Keratinocyte (primary cell): ENCODE data around the gene NAALADL2.

ENCODE experiments used
- CTCF ChIP-seq, 3 experiments: IDR thresholded peaks in 1 of 3; conservative IDR thresholded peaks in 1 of 3; optimal IDR thresholded peaks in 1 of 3; 2 replicates in 2 of 3; 3 replicates in 1 of 3; pipeline versions ENCODE3 to v1.5.1; 2011; ENCODE audit warnings: low read length in 3 of 3, mild to moderate bottlenecking in 3 of 3, moderate library complexity in 2 of 3, control low read depth in 1 of 3, inconsistent platforms in 1 of 3; ENCODE audit not compliant: insufficient read depth in 2 of 3; ENCODE audit errors: extremely low read depth in 1 of 3
- EZH2 ChIP-seq: IDR thresholded peaks from one replicate; pipeline ENCODE4 v1.6.1; 2012; ENCODE audit warnings: inconsistent platforms, mild to moderate bottlenecking, low read length, moderate library complexity

DNA sequence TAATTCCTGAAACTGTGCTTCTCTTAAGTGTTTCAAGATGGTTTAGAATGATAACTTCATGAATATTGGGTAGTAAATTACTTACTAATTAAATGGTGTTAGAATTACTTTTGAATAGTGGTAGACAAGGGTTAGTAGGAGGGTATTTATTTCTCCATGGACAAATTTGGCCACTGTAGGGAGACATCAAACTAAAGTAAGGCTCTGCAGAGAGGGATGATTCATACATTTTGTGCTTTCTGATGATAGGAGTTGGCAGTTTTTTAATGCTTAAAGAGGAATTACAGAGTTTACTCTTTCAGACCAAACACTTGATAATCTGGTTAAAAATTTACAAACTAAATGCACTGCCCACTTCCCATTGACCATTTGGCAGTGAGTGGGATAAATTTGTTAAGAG, 127.6 kb downstream of the NAALADL2 start:
- TF ChIP-seq EZH2 (no peak), CTCF (optimal IDR thresholded peaks at IDR 0.05 in 1 of 3, IDR thresholded peaks at IDR 0.05 in 1 of 3, conservative IDR thresholded peaks at IDR 0.05 in 1 of 3; ENCODE audit: extremely low read depth in 1 of 3, insufficient read depth in 2 of 3, low read length in 3 of 3) (no peak)
